GM21360 (cell line): ENCODE data around the gene CSNK2A2.

Experiments
- ATAC-seq: cut with Tn5 transposase; IDR thresholded peaks from one replicate; pipeline ENCODE4 v1.9.1; 2021; ENCODE audit warnings: mild to moderate bottlenecking, moderate library complexity; ENCODE audit not compliant: unreplicated experiment

Gene CSNK2A2

DNA sequence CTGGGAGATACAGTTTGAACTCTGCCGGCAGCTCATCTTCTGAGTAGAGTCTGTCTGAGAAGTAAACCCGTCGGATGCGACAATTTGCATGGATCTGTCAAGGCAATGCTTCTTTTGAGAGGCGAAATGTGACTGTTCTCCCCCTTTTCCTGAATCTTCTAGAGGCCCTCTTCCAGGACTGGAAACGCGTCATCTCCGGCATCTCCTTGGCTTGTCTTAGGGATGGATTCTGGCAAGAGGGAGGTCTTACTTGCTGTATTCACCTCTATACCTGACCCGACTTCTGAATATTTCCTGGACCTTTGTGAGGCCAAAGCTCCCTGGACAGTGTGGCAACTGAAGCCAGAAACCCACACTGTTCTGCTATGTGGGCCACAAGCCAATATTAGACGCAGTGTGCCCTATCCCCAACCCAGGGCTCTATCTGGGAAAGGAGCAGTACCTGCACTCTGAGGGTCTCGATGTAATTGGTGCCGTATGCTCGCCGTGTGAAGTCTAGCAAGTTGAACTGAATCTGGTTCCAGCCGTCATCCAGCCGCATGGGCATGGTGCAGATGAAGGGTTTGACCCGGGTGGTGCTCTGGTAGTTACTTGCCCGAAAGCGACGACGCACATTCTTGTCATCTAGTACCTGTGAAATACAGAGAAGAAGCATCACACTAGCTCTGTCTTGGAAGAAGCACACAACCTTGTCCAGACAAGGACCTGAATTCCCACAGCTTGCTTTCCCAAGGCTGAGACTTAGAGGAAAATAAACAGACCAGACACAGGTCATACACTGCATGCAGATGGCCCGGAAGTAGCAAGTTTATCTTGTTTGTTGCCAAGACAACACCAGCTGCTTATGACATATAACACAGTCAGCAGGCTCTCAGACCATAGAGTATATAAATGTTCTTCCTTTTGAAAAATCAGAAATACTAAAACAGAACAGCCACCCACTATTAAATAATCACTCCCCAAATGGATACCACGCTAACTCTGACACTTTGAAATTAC lies 82.8 kb downstream of the CSNK2A2 start:
- ATAC-seq = no peak

DNA sequence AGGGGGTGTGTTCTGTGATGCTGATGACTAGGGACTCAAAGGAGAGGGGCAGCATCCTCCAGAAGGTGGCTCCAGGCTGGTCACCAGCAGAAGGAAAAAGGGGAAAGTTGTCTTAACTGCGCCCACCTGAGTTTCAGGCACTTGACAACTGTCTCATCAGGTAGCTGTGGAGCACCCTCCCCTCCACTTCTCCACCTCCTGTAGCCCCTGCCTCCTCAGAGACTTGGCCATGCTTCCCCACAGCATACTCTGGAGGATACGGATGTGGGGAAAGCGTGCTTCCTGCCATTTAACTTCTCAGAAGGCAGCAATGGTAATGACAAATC lies 86.6 kb downstream of the CSNK2A2 start:
- no peak for ATAC-seq

DNA sequence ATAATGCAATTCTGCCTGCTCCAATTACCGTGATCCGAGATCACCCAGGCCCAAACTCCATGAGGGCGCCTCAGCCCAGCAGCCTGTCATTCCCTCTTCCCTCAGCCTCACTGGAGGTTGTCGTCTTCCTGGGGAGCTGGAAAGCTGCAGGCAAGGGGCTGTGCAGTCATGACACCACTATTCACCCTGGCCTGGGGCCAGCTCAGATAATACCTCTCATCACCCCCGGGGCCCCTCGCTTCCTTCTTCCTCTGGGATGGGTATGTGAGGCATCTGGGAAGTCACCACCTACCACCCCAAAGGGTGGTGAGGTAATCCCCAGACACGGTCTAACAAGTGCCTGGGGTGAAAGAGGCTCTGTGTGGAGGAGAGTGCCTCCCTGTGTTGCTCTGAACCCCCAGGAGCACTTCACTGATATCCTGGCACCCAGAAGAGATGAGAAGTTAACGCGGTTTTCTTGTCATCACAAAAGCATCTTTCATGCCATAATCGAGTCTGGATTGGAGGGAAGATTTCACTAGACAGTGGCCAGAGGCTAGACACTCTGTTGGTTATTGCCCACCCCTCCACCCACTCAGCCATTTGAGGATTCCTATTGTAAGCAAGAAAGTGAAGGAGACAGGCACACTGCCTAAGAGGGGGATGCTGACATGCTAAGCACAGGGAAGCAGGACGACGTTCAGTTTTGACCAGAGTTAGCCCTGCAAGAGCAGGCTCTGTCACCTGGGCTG lies 87.2 kb downstream of the CSNK2A2 start:
- ATAC-seq = no peak

DNA sequence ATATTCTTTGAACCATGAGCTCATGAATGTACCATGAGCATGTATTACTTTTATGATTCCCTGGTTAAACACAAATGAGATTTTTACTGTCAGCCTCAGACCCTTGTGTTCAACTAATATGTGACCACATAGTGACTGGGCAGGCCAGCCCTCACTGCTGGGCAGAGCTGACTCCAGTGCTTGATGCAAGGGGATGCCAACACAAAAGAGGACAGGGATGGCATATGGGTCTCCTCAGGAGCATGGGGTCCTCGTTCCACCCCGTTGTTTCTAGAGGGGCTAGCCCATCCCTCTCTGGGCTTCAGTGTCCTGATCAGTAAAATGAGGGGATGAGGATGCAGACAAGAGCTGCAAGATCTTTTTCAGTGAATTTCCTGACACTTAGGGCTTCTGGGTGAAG lies 88.0 kb downstream of the CSNK2A2 start:
- ATAC-seq = no peak

- ATAC-seq = no peak
These were observed 88.6 kb downstream of the CSNK2A2 start for GRCh38 chr16:58109330-58109729.
